DND-41 (cell line): ENCODE measurements around the gene MAPKAPK3.

Experiments
- ATAC-seq: fragments of 200-7000 bp; cut with Tn5 transposase; 3 replicates; pipeline ENCODE4 v1.9.1; 2021; ENCODE audit warnings: low read depth; ENCODE audit not compliant: insufficient read depth
- DNase-seq: peaks from one replicate; pipeline ENCODE4 v3.0.0-alpha.2; 2020
- H2AFZ ChIP-seq: 2 replicates; pipeline ENCODE4 v1.6.0; 2012; ENCODE audit warnings: low read depth, low read length
- H3K27ac ChIP-seq: 2 replicates; pipeline ENCODE4 v1.5.1; 2012; ENCODE audit warnings: low read length, inconsistent platforms
- H3K27me3 ChIP-seq: fragments of 200-600 bp; sonication (generic); 2 replicates; pipeline ENCODE4 v1.6.0; 2012; ENCODE audit warnings: low read length, mild to moderate bottlenecking, inconsistent platforms; ENCODE audit not compliant: insufficient read depth, poor library complexity
- H3K36me3 ChIP-seq: 2 replicates; pipeline ENCODE4 v1.5.1; 2012; ENCODE audit warnings: low read length, inconsistent platforms; ENCODE audit not compliant: insufficient read depth
- H3K4me1 ChIP-seq: 2 replicates; pipeline ENCODE4 v1.5.1; 2012; ENCODE audit warnings: mild to moderate bottlenecking, low read length; ENCODE audit not compliant: insufficient read depth
- H3K4me2 ChIP-seq: 2 replicates; pipeline ENCODE4 v1.6.0; 2012; ENCODE audit warnings: mild to moderate bottlenecking, moderate library complexity, low read length, inconsistent platforms; ENCODE audit not compliant: insufficient read depth
- H3K4me3 ChIP-seq, 2 experiments: fragments of 200-600 bp in 1 of 2; shearing (Covaris generic) in 1 of 2; 2 replicates each; pipeline ENCODE4 v1.5.1; 2012 to 2016; ENCODE audit warnings: inconsistent platforms in 2 of 2, low read length in 2 of 2, mild to moderate bottlenecking in 2 of 2, low read depth in 1 of 2, moderate library complexity in 1 of 2
- H3K79me2 ChIP-seq: 2 replicates; pipeline ENCODE4 v1.6.0; 2012; ENCODE audit warnings: low read length, inconsistent platforms; ENCODE audit not compliant: insufficient read depth
- H3K9ac ChIP-seq: 2 replicates; pipeline ENCODE4 v1.6.0; 2012; ENCODE audit warnings: low read depth, mild to moderate bottlenecking, inconsistent platforms, low read length, moderate library complexity
- H3K9me3 ChIP-seq: 2 replicates; pipeline ENCODE4 v1.5.1; 2012; ENCODE audit warnings: low read length, moderate library complexity, mild to moderate bottlenecking, inconsistent platforms; ENCODE audit not compliant: insufficient read depth, severe bottlenecking
- H4K20me1 ChIP-seq: 2 replicates; pipeline ENCODE4 v1.6.0; 2012; ENCODE audit warnings: low read length; ENCODE audit not compliant: insufficient read depth
- CTCF ChIP-seq: IDR thresholded peaks from 2 replicates; pipeline ENCODE4 v1.5.1; 2012; ENCODE audit warnings: borderline replicate concordance, low read length, moderate library complexity, mild to moderate bottlenecking; ENCODE audit not compliant: poor library complexity, severe bottlenecking; ENCODE audit errors: extremely low read depth
- EZH2 ChIP-seq: IDR thresholded peaks from 3 replicates; pipeline ENCODE4 v1.6.1; 2012; ENCODE audit warnings: borderline replicate concordance, low read depth, mild to moderate bottlenecking, moderate library complexity, low read length, inconsistent platforms; ENCODE audit not compliant: severe bottlenecking

The MAPKAPK3 gene

GRCh38 chr3:50609763-50610085 is 7.2 kb upstream of the MAPKAPK3 start:
- Histone ChIP-seq H3K4me1 (peaks cover 59% of the 10 kb centered on the region), H3K27ac (peak overlapping the region; percentile 99), H3K36me3 (peaks cover 92% of the 10 kb centered on the region), H3K4me2 (peak overlapping the region; percentile 85), H3K4me3 (peak overlapping the region; percentile 82), H4K20me1 (peaks cover 71% of the 10 kb centered on the region), H3K9me3 (no peaks in the 10 kb centered on the region), H3K27me3 (no peaks in the 10 kb centered on the region), H3K79me2 (peaks cover 96% of the 10 kb centered on the region), H2AFZ (no peak overlapping the region), H3K9ac (peak overlapping the region; percentile 91)
- TF ChIP-seq EZH2 (no peak), CTCF (peak; percentile 33)
- ATAC-seq (no peak), DNase-seq (peak; percentile 57)

- Histone ChIP-seq H3K9ac (peak overlapping the region; percentile 91), H4K20me1 (peaks cover 72% of the 10 kb centered on the region)
These were observed 6.6 kb upstream of the MAPKAPK3 start for GRCh38 chr3:50610181-50610971.

DNA sequence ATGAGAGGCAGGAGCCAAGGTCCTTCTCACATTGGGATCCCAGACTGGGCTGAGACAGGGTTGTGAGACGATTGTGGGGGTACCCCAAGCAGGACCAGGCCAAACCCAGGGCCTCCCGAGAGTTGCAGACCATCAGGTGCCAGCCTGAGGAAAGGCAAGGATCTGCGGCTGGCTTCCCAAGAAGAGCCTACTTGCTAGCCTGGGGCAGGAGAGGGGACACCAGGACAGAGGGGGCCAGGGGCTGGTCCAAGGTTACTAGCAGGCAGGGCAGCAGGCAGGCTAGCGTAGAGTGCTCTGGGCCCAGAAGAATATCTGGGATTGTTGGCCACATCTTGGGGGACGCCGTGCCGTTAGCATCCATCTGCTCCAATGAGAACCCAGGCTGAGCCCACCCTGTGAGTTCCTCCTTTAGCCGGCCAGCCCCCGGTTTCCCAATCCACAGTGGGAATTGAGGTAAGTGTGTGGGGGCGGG is 5.9 kb upstream of the MAPKAPK3 start:
- Histone ChIP-seq H3K36me3 (peaks cover 83% of the 10 kb centered on the region), H3K4me1 (peaks cover 59% of the 10 kb centered on the region), H3K4me2 (peak overlapping the region; percentile 85), H3K9me3 (no peaks in the 10 kb centered on the region), H3K79me2 (peaks cover 95% of the 10 kb centered on the region), H3K27ac (peak overlapping the region; percentile 99), H2AFZ (no peak overlapping the region), H3K27me3 (no peaks in the 10 kb centered on the region), H3K4me3 (peak overlapping the region; percentile 82), H3K9ac (peak overlapping the region; percentile 91), H4K20me1 (peaks cover 68% of the 10 kb centered on the region)
- no peak for TF ChIP-seq CTCF
- no peak for TF ChIP-seq EZH2
- ATAC-seq (no peak), DNase-seq (no peak)

More at GRCh38 chr3:50610181-50610971, 6.6 kb upstream of the MAPKAPK3 start:
- Histone ChIP-seq H2AFZ (no peak overlapping the region), H3K9me3 (no peaks in the 10 kb centered on the region), H3K27me3 (no peaks in the 10 kb centered on the region), H3K36me3 (peaks cover 90% of the 10 kb centered on the region), H3K4me3 (peak overlapping the region; percentile 82), H3K79me2 (peaks cover 96% of the 10 kb centered on the region), H3K4me2 (peak overlapping the region; percentile 85), H3K4me1 (peaks cover 59% of the 10 kb centered on the region), H3K27ac (peak overlapping the region; percentile 99)
- ATAC-seq (no peak), DNase-seq (peak; percentile 66)
- TF ChIP-seq EZH2 (no peak), CTCF (no peak)
